Breast epithelium (tissue), 3 donors: ENCODE data around the gene PEX10.

ENCODE experiments used
- CTCF ChIP-seq, 3 donors: fragments of 450-650 bp; IDR thresholded peaks; one replicate each; pipeline ENCODE4 v1.5.1; 2016 to 2017; ENCODE audit warnings: antibody characterized with exemption in 3 of 3, mild to moderate bottlenecking in 3 of 3, moderate library complexity in 3 of 3
- POLR2AphosphoS5 ChIP-seq, 3 donors: sonication (generic); formaldehyde crosslinking; IDR thresholded peaks; one replicate each; pipeline ENCODE4 v1.6.1; 2017; ENCODE audit warnings: antibody characterized with exemption in 3 of 3

GRCh38 chr1:2436876-2437275 lies 24.5 kb upstream of the PEX10 start:
- TF ChIP-seq CTCF (IDR thresholded peaks at IDR 0.05) = no peak
- TF ChIP-seq POLR2AphosphoS5 (IDR thresholded peaks at IDR 0.05) = no peak
